ENCODE results near the gene TACO1.
A peak's percentile ranks its signal among the peaks of the same experiment; 100 is the strongest.

TACO1 gene

GRCh38 chr17:63588797-63589196, 11.9 kb upstream of the TACO1 start:
- TF ChIP-seq, protein P1, sequence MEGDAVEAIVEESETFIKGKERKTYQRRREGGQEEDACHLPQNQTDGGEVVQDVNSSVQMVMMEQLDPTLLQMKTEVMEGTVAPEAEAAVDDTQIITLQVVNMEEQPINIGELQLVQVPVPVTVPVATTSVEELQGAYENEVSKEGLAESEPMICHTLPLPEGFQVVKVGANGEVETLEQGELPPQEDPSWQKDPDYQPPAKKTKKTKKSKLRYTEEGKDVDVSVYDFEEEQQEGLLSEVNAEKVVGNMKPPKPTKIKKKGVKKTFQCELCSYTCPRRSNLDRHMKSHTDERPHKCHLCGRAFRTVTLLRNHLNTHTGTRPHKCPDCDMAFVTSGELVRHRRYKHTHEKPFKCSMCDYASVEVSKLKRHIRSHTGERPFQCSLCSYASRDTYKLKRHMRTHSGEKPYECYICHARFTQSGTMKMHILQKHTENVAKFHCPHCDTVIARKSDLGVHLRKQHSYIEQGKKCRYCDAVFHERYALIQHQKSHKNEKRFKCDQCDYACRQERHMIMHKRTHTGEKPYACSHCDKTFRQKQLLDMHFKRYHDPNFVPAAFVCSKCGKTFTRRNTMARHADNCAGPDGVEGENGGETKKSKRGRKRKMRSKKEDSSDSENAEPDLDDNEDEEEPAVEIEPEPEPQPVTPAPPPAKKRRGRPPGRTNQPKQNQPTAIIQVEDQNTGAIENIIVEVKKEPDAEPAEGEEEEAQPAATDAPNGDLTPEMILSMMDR (IDR thresholded peaks at IDR 0.05; ENCODE audit: low read depth, low read length): no peak; the same call in 1 of the 2 replicates
- Histone ChIP-seq H3K36me3 (peaks cover 85% of the 10 kb centered on the region), H3K27me3 (ENCODE audit: insufficient read depth, low read depth, severe bottlenecking) (no peaks in the 10 kb centered on the region), H3K9me3 (ENCODE audit: severe bottlenecking) (no peaks in the 10 kb centered on the region), H3K4me3 (ENCODE audit: low read depth, low read length) (no peak overlapping the region), H3K27ac (no peak overlapping the region)
- DNase-seq: no peak

DNA sequence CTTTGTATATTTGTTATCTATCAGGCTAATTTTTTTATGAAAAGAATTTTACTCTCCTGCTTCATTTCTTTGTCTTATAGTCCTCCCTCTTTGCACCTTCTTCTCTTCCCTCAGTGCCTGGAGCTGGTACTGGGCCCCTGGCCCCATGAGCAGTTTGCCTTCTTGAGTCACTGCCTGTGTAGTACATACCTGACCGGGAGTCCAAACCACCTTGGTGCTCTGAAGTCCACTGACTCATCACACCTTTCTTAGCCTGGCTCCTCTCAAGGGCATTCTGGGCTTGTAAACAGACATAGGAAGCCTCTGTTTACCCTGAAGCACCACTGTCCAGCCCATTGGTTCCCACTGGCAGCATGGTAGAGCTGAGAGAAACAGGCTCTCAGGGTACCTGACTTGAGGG, 11.0 kb upstream of the TACO1 start:
- H3K27me3 ChIP-seq (ENCODE audit: insufficient read depth, low read depth, severe bottlenecking): no peaks in the 10 kb centered on the region
- H3K27ac ChIP-seq: no peak overlapping the region
- TF ChIP-seq, protein P1 (IDR thresholded peaks at IDR 0.05; ENCODE audit: low read depth, low read length): no peak
- no peak overlapping the region for H3K4me3 ChIP-seq (ENCODE audit: low read depth, low read length)
- peaks cover 83% of the 10 kb centered on the region for H3K36me3 ChIP-seq
- H3K9me3 ChIP-seq (ENCODE audit: severe bottlenecking): no peaks in the 10 kb centered on the region
- no peak for DNase-seq

DNA sequence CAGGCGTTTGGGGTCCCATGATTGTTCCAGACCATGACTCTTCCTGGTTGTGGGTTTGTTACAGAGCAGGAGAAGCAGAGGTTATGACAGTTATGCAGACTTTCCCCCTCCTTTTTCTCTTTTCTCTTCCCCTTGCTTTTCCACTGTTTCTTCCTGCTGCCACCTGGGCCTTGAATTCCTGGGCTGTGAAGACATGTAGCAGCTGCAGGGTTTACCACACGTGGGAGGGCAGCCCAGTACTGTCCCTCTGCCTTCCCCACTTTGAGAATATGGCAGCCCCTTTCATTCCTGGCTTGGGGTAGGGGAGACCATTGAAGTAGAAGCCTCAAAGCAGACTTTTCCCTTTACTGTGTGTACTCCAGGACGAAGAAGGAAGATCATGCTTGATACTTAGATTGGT, 7.9 kb upstream of the TACO1 start:
- Histone ChIP-seq H3K9me3 (ENCODE audit: severe bottlenecking) (no peaks in the 10 kb centered on the region), H3K27me3 (ENCODE audit: insufficient read depth, low read depth, severe bottlenecking) (no peaks in the 10 kb centered on the region), H3K27ac (no peak overlapping the region), H3K4me3 (ENCODE audit: low read depth, low read length) (no peak overlapping the region), H3K36me3 (peaks cover 52% of the 10 kb centered on the region)
- DNase-seq: no peak
- TF ChIP-seq, protein P1 (IDR thresholded peaks at IDR 0.05; ENCODE audit: low read depth, low read length): no peak

- Histone ChIP-seq H3K4me3 (ENCODE audit: low read depth, low read length) (no peak overlapping the region), H3K27ac (no peak overlapping the region), H3K9me3 (ENCODE audit: severe bottlenecking) (no peaks in the 10 kb centered on the region), H3K36me3 (peaks cover 32% of the 10 kb centered on the region), H3K27me3 (ENCODE audit: insufficient read depth, low read depth, severe bottlenecking) (no peaks in the 10 kb centered on the region)
- DNase-seq: no peak
- TF ChIP-seq, protein P1 (IDR thresholded peaks at IDR 0.05; ENCODE audit: low read depth, low read length): no peak
Observed at GRCh38 chr17:63595132-63595531, 5.6 kb upstream of the TACO1 start.

DNA sequence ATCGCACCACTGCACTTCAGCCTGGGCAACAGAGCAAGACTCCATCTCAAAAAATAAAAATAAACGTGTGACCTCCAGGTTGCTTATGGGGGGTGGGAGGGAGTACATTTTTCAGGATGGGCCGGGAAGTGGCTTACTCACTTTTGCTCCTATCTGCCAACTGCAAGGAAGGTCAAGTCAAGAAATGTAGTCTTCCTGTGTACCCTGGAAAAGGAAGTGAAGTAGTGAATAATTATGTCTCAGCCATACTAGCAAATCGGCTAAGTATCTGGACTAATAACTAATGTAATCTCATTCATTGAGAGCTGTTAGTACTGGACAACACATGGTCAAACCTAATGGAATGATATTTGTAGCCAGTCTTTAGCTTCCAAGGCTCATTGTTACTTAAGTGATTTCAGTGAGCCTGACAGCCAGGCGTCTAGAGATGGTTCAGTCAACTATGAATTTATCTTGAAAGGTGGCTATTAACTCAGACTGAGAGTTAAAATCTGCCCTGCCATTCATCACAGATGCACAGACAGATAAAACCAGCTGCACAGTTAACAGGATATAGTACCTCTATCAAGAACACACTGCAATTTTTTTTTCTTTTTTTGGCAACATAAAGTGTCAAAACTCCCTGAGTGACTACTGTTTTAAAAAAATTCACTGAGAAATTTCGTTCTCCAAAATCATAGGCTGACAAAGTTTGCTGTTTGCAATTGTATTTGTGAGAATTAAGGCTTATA, 3.7 kb upstream of the TACO1 start:
- H3K36me3 ChIP-seq: peaks cover 17% of the 10 kb centered on the region
- no peak overlapping the region for H3K4me3 ChIP-seq (ENCODE audit: low read depth, low read length)
- no peak for DNase-seq
- H3K27me3 ChIP-seq (ENCODE audit: insufficient read depth, low read depth, severe bottlenecking): no peaks in the 10 kb centered on the region
- no peaks in the 10 kb centered on the region for H3K9me3 ChIP-seq (ENCODE audit: severe bottlenecking)
- H3K27ac ChIP-seq: peak overlapping the region; percentile 8
- TF ChIP-seq, protein P1 (IDR thresholded peaks at IDR 0.05; ENCODE audit: low read depth, low read length): no peak

DNA sequence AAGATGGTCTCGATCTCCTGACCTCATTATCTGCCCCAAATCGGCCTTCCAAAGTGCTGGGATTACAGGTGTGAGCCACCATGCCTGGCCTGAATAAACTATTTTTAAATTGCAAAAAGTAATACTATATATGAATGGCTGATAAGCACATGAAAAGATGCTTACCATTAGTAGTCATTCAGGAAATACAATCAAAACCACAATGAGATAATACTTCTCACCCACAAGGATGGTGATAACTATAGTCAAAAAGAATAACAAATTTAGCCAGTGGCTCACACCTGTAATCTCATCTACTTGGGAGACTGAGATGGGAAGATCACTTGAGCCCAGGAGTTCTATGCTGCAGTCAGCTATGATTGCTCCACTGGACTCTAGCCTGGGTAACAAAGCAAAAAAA, 2.4 kb upstream of the TACO1 start:
- Histone ChIP-seq H3K36me3 (peaks cover 17% of the 10 kb centered on the region), H3K4me3 (ENCODE audit: low read depth, low read length) (no peak overlapping the region), H3K27me3 (ENCODE audit: insufficient read depth, low read depth, severe bottlenecking) (no peaks in the 10 kb centered on the region), H3K9me3 (ENCODE audit: severe bottlenecking) (no peaks in the 10 kb centered on the region), H3K27ac (no peak overlapping the region)
- TF ChIP-seq, protein P1 (IDR thresholded peaks at IDR 0.05; ENCODE audit: low read depth, low read length): no peak
- DNase-seq: no peak
